GM12874 (cell line): ENCODE results near the gene FSD1L.
A peak's percentile ranks its signal among the peaks of the same experiment; 100 is the strongest.

ENCODE experiments used
- TF ChIP-seq, protein P1 (sequence below): IDR thresholded peaks from 2 replicates; pipeline ENCODE4 v1.5.1; 2011; ENCODE audit warnings: low read depth, mild to moderate bottlenecking, control low read depth, low read length, moderate library complexity; ENCODE audit not compliant: insufficient read depth

FSD1L gene

DNA sequence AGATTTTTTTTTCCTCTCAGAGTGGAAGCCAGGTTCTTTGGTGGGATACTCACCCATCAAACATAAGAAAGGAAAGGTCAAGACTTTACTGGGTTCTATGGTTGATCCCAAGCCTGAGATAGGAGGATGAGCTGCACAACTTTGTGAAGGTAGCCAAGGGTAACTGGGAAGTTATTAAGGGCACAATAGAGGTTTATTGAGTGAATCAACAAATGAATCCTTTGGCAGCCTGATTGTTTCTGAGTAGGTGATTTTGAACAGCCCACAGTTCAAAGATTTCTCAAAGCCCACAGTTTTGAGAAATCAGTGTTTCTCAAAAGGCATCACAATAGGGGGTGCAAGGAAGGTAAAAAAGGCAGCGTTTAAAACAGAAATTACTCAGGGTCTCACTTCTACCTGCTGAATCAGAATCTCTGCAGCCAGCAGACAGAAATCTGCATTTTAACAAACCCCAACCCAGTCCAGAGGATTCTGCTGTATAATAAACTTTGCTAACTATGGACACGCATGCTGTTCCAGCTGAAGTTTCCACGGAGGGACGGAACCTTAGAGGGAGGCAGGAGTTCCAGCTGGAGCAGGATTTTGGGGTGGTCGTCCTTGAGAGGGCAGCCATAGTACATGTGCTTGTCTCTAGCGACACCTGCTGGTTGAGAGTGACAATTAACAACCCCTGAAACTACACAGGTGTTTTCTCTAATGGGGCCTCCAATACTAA, 32.7 kb upstream of the FSD1L start:
- TF ChIP-seq, protein P1, sequence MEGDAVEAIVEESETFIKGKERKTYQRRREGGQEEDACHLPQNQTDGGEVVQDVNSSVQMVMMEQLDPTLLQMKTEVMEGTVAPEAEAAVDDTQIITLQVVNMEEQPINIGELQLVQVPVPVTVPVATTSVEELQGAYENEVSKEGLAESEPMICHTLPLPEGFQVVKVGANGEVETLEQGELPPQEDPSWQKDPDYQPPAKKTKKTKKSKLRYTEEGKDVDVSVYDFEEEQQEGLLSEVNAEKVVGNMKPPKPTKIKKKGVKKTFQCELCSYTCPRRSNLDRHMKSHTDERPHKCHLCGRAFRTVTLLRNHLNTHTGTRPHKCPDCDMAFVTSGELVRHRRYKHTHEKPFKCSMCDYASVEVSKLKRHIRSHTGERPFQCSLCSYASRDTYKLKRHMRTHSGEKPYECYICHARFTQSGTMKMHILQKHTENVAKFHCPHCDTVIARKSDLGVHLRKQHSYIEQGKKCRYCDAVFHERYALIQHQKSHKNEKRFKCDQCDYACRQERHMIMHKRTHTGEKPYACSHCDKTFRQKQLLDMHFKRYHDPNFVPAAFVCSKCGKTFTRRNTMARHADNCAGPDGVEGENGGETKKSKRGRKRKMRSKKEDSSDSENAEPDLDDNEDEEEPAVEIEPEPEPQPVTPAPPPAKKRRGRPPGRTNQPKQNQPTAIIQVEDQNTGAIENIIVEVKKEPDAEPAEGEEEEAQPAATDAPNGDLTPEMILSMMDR = peak; percentile 76

GRCh38 chr9:105415662-105415980, 32.2 kb upstream of the FSD1L start:
- TF ChIP-seq, protein P1 = no peak

GRCh38 chr9:105416840-105417239, 31.0 kb upstream of the FSD1L start:
- TF ChIP-seq, protein P1 = no peak

DNA sequence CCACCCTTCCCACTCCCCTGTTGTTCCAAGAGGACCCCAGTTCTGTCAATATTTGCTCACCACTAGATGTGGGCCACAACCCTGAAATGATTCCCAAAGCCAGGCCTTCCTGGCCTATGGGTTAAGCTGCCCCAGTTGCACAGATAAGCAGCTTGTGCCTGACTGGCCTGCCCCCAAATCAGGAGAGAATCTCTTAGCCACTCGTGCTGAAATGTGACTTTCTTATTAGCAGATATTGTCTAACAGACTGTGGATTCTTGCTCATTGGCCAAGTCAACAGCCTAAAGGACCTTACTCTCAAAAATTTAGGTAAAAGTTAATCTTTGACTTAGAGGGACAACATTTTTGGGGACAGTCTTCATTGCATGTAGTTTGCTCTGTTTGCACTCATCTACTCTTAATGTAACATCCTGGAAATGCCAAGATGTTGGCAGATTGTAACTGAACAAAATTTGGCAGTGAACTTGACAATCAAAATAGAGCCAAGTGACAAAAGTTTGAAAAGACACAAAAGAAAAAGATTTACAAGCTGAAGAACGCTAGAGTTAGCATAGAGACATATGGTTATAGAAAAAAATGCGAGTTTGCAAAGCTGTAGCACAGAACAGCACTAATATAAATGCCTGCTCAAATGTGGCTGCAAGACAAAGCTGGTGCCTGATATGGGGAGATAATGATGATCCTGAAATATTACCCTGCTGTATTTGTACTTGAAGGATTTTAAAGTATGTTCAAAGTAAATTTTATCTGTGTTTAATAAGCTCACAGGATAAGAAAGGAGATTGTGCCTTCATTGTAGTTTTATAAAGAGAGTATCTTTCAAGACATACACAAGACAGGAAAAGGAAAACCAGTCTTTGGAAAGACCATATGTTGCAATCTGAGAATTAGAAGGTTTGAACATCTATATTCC, 29.0 kb upstream of the FSD1L start:
- TF ChIP-seq, protein P1 = no peak

DNA sequence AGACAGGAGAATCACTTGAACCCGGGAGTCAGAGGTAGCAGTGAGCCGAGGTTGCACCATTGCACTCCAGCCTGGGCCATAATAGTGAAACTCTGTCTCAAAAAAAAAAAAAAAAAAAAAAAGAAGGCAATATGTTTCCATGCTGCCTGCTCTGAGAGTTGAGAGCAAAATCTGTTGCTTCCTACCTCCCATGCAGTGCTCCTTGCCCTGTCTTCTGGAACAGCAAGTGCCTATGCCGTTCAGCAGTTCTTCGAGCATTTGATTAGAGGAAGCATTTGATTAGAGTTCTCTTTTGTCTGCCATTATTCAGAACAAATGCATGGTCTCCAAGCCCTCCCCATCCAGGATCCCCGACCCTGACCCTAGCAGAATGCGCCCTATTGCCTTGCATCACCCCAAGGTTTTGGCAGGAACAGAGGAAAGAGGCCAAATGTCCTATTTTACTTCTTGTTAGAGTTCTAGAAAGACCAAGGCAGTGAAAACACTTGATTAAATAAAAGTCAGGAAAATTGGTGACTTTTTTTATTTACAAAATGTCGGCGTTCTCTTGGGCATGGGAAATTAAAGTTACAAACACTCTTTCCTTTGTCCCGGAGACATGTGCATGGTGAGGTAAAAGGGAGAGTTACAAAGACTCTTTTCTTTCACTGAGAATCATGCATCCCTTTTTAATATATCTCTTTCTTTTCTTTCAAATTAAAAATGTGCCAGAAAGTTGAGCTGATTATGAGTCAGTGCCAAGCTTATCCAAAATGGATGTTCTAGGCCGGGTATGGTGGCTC, 27.8 kb upstream of the FSD1L start:
- TF ChIP-seq, protein P1 = no peak

DNA sequence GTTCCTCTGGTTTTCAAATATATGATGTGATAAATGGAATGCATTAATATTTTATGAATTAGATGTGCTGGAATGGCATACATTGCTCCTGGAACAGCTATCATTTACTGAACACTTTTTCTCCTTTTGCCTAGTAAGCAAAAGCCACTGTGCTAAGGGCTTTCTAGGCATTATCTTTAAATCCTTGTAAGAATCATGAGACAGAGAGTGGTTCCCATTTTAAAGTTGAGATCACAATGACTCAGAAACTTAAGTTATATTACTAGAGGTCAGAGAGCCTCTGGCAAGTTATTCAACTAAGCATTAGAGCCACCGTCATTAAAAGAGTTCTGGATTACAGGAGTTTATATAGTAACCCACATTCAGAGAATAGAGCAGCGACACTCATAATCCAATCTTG, 26.7 kb upstream of the FSD1L start:
- TF ChIP-seq, protein P1 = no peak

- TF ChIP-seq, protein P1 = no peak
These were observed 26.0 kb upstream of the FSD1L start for GRCh38 chr9:105421864-105422263.
